ENCODE results near the gene ATPAF2.

The ATPAF2 gene

GRCh38 chr17:17994271-17995069, 44.5 kb downstream of the ATPAF2 start:
- DNase-seq (ENCODE audit: low spot score), result no peak
- TF ChIP-seq, protein P1, sequence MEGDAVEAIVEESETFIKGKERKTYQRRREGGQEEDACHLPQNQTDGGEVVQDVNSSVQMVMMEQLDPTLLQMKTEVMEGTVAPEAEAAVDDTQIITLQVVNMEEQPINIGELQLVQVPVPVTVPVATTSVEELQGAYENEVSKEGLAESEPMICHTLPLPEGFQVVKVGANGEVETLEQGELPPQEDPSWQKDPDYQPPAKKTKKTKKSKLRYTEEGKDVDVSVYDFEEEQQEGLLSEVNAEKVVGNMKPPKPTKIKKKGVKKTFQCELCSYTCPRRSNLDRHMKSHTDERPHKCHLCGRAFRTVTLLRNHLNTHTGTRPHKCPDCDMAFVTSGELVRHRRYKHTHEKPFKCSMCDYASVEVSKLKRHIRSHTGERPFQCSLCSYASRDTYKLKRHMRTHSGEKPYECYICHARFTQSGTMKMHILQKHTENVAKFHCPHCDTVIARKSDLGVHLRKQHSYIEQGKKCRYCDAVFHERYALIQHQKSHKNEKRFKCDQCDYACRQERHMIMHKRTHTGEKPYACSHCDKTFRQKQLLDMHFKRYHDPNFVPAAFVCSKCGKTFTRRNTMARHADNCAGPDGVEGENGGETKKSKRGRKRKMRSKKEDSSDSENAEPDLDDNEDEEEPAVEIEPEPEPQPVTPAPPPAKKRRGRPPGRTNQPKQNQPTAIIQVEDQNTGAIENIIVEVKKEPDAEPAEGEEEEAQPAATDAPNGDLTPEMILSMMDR (IDR thresholded peaks at IDR 0.05; ENCODE audit: extremely low read depth, missing control alignments), result no peak

DNA sequence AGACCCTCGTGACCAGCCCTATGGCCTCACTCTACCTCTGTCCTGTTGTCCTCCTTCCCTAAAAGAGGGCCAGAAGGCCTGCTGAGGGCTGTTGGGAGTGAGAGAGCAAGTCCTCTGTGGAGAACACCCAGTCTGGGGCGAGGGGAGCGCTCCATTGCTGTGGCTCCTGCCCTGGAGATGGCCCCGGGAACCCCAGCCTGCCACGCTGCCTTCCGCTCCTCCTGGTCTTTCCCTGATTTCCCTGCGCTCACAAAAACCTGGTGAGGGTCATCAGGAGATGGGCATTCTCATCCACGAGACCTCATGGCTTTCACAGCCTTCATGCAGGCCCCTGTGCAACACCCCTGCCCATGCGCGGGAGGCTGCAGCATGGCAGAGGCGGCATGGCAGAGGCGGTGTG, 45.1 kb downstream of the ATPAF2 start:
- no peak for DNase-seq (ENCODE audit: low spot score)
- TF ChIP-seq, protein P1 (IDR thresholded peaks at IDR 0.05; ENCODE audit: extremely low read depth, missing control alignments), result no peak

DNA sequence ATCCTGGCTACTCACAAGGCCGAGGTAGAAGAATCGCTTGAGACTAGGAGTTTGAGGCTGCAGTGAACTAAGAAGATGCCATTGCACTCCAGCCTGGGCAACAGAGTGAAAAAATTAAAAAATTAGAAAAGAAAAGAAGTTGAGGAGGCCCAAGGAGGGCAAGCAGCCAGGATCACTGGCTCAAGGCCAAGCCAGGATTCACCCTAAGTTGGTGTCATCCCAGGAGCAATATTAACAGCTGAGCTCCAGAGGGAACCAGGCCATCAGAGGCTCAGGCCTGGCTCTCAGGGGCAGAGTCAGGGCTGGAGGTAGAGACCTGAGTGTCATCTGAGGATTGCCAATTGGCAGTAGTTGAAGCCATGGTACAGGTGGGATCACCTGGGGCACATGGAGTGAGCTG, 45.6 kb downstream of the ATPAF2 start:
- TF ChIP-seq, protein P1 (IDR thresholded peaks at IDR 0.05; ENCODE audit: extremely low read depth, missing control alignments), result no peak
- no peak for DNase-seq (ENCODE audit: low spot score)

GRCh38 chr17:17990282-17990681, 48.7 kb downstream of the ATPAF2 start:
- TF ChIP-seq, protein P1 (IDR thresholded peaks at IDR 0.05; ENCODE audit: extremely low read depth, missing control alignments), result no peak
- no peak for DNase-seq (ENCODE audit: low spot score)

DNA sequence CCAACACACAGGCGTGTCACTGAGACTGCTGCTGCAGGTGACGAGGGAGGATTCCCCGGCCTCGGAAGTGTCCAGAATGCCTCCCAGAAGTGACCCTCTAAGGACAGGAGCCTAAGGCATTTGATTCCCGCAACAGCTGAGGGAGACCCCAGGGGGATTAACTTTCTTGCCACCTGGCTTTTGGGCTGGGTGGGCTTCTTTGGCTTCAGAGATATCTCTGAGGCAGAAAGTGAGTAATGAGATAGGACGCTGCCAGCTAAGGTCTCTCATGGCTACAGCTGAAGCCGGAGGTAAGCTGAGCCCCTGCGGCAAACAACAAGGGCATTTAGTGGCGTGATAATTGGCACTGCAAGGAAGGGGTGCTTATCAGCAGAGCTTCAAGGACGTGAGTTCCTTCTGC, 49.4 kb downstream of the ATPAF2 start:
- TF ChIP-seq, protein P1 (IDR thresholded peaks at IDR 0.05; ENCODE audit: extremely low read depth, missing control alignments), result no peak
- DNase-seq (ENCODE audit: low spot score), result no peak

DNA sequence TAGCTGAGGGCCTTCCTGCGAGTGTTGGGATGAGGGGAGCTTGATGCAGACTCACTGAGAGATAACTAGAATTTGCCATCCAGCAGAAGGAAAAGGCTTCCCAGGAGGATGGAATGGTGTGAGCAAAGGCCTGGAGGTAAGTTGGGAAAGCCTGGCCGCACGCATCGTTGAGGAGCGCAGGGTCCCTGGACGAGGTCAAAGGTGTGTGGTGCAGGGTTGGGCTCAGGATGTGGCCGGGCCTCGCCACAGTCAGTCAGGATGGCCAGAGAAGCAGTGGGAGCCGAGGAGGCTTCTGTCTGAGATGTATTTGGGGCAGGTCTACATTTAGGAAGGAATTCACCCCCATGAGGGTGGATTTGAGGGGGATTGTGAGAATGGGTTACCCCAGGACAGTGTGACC, 49.9 kb downstream of the ATPAF2 start:
- TF ChIP-seq, protein P1 (IDR thresholded peaks at IDR 0.05; ENCODE audit: extremely low read depth, missing control alignments), result no peak
- DNase-seq (ENCODE audit: low spot score), result no peak

- DNase-seq (ENCODE audit: low spot score), result no peak
- TF ChIP-seq, protein P1 (IDR thresholded peaks at IDR 0.05; ENCODE audit: extremely low read depth, missing control alignments), result no peak
Observed at GRCh38 chr17:17988427-17988945, 50.5 kb downstream of the ATPAF2 start.
